Uterus (tissue), 4 donors: ENCODE measurements around the gene RNU5D-1. TPM values are rescaled to one million over a fixed set of nuclear protein-coding genes. Genes with fewer than 3 reads are reported as not detected.

Experiments used
- DNase-seq, 2 donors: peaks; one replicate each; pipeline ENCODE4 v3.0.0-alpha.2; 2019 to 2020
- H3K27ac ChIP-seq, 2 donors: fragments of 200-600 bp; sonication (generic); 1 replicate in 1 of 2; 2 replicates in 1 of 2; pipeline ENCODE4 v1.5.1; 2016 to 2018
- H3K27me3 ChIP-seq, 2 donors: fragments of 200-600 bp; sonication (generic); one replicate each; pipeline ENCODE4 v1.5.1; 2018 to 2019; ENCODE audit warnings: control low read depth in 1 of 2
- H3K36me3 ChIP-seq, 2 donors: fragments of 200-600 bp; sonication (generic); one replicate each; pipeline ENCODE4 v1.5.1; 2019; ENCODE audit warnings: control low read depth in 1 of 2
- H3K4me1 ChIP-seq, 2 donors: fragments of 200-600 bp; sonication (generic); one replicate each; pipeline ENCODE4 v1.5.1; 2018 to 2019; ENCODE audit warnings: control low read depth in 1 of 2
- H3K4me3 ChIP-seq, 2 donors: fragments of 200-600 bp; sonication (generic); 1 replicate in 1 of 2; 2 replicates in 1 of 2; pipeline ENCODE4 v1.5.1; 2018 to 2019; ENCODE audit warnings: mild to moderate bottlenecking in 1 of 2
- H3K9me3 ChIP-seq, 2 donors: fragments of 200-600 bp; sonication (generic); one replicate each; pipeline ENCODE4 v1.5.1; 2019; ENCODE audit warnings: control low read depth in 1 of 2
- POLR2A ChIP-seq, 2 donors: fragments of 450-650 bp; IDR thresholded peaks; one replicate each; pipeline ENCODE4 v1.6.1; 2016; ENCODE audit warnings: antibody characterized with exemption in 2 of 2, mild to moderate bottlenecking in 1 of 2, moderate library complexity in 1 of 2
- intact Hi-C: fragments of 100-400 bp; cut with DNase I; formaldehyde crosslinking; loops from one replicate; pipeline ENCODE4 v1.15.1; 2023; ENCODE audit warnings: low total_unique reads
- total RNA-seq, 4 donors: library from RNA; depleted of rRNA in 3 of 4; stranded (reverse); fragments of >200 nt in 3 of 4; gene quantifications; one replicate each; pipeline versions ENCODE4 v1.1.0 to v1.2.4, GENCODE V29; 2014 to 2023
- TF ChIP-seq, protein P1 (sequence below), 4 experiments: fragments of 200-600 bp in 2 of 4; fragments of 450-650 bp in 2 of 4; sonication (generic) in 2 of 4; IDR thresholded peaks; one replicate each; pipeline ENCODE4 v1.5.1; 2016 to 2019; ENCODE audit warnings: antibody characterized with exemption in 4 of 4, mild to moderate bottlenecking in 2 of 4, moderate library complexity in 1 of 4
- donor health status: DM: yes; HTN: yes; CAD: no.

Gene RNU5D-1
- total RNA-seq, 4 donors from 2014 or later, result not detected

DNA sequence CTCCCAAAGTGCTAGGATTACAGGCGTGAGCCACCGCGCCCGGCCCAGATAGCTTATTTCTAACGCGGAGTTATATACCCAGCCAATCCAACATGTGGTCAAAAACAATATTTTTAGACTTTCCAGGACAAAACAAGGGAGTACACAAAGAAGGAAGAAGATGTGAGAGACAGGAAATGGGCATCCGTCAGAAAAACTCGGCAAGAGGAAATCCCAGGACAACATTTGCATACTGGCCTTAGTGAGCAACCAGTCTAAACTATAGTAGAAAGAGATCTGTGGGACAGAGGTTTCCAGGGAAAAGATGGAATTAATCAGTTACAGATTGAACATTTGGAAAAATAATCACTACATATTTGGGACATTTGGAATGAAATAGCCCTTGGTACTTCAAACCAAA lies 45.1 kb downstream of the RNU5D-1 start:
- intact Hi-C loops, result no loop called here
- DNase-seq, result no peak
- Histone ChIP-seq H3K27ac (no peak overlapping the region), H3K36me3 (no peaks in the 10 kb centered on the region), H3K4me1 (no peaks in the 10 kb centered on the region), H3K4me3 (no peak overlapping the region), H3K9me3 (no peaks in the 10 kb centered on the region), H3K27me3 (no peaks in the 10 kb centered on the region)
- TF ChIP-seq, protein P1, sequence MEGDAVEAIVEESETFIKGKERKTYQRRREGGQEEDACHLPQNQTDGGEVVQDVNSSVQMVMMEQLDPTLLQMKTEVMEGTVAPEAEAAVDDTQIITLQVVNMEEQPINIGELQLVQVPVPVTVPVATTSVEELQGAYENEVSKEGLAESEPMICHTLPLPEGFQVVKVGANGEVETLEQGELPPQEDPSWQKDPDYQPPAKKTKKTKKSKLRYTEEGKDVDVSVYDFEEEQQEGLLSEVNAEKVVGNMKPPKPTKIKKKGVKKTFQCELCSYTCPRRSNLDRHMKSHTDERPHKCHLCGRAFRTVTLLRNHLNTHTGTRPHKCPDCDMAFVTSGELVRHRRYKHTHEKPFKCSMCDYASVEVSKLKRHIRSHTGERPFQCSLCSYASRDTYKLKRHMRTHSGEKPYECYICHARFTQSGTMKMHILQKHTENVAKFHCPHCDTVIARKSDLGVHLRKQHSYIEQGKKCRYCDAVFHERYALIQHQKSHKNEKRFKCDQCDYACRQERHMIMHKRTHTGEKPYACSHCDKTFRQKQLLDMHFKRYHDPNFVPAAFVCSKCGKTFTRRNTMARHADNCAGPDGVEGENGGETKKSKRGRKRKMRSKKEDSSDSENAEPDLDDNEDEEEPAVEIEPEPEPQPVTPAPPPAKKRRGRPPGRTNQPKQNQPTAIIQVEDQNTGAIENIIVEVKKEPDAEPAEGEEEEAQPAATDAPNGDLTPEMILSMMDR (IDR thresholded peaks at IDR 0.05), result no peak
- no peak for TF ChIP-seq POLR2A (IDR thresholded peaks at IDR 0.05)

DNA sequence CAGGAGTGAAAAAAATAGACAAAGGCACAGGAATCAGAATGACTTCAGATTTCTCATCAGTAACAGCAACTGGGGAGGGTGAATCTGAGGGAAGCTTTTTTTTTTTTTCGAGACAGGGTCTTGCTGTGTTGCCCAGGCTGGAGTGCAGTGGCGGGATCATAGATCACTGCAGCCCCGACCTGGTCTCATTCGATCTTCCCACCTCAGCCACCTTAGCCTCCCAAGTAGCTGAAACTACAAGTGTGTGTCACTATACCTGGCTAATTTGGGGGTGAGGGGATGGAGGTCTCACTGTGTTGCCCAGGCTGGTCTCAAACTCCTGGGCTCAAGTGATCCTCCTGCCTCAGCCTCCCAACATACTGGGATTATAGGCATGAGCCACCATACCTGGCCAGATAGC lies 45.8 kb downstream of the RNU5D-1 start:
- H3K36me3 ChIP-seq, result no peaks in the 10 kb centered on the region
- no peak overlapping the region for H3K27ac ChIP-seq
- no peaks in the 10 kb centered on the region for H3K9me3 ChIP-seq
- no peak for DNase-seq
- no peaks in the 10 kb centered on the region for H3K27me3 ChIP-seq
- no peak overlapping the region for H3K4me3 ChIP-seq
- H3K4me1 ChIP-seq, result no peaks in the 10 kb centered on the region
- intact Hi-C loops, result no loop called here
- TF ChIP-seq POLR2A (IDR thresholded peaks at IDR 0.05), result no peak
- TF ChIP-seq, protein P1 (IDR thresholded peaks at IDR 0.05), result no peak

DNA sequence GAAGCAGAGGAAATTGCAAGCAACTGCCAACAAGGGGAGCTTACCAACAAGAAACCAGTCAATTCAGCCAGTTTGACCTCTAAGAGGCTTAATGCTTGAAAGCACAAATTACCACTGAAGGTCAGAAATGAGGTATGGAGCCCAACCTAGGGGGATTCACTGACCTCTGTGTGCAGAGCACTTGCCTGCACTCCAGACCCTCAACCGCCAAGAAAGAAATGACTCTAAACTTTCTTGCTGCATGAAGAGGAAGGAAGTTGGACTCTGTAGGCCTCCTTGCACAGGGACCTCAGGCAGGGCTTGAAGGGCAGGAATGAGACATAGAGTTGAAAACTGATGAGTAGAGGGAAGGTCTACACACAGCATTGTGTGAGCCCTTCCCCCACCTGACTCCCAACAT lies 46.4 kb downstream of the RNU5D-1 start:
- no peaks in the 10 kb centered on the region for H3K36me3 ChIP-seq
- intact Hi-C loops, result no loop called here
- no peak for TF ChIP-seq POLR2A (IDR thresholded peaks at IDR 0.05)
- TF ChIP-seq, protein P1 (IDR thresholded peaks at IDR 0.05), result no peak

DNA sequence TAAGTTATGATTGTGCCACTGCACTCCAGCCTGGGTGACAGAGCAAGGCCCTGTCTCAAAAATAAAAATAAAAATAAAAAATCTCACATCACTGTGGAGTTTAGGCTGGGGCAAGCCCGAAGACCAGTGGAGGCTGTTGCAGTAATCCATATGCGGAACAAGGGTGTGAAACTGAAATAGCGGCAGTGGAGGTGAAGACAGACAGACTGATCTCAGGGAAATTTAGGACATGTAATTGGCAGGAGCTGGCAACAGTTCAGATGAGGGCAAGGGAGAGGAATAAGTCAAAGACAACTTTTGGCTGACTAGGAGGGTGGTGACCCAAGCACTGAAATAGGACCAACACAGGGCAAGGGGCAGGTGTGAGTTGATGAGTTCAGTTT lies 48.1 kb downstream of the RNU5D-1 start:
- DNase-seq, result no peak
- H3K27me3 ChIP-seq, result no peaks in the 10 kb centered on the region
- H3K36me3 ChIP-seq, result no peaks in the 10 kb centered on the region
- H3K4me3 ChIP-seq, result no peak overlapping the region
- H3K9me3 ChIP-seq, result no peaks in the 10 kb centered on the region
- H3K4me1 ChIP-seq, result no peaks in the 10 kb centered on the region
- intact Hi-C loops, result no loop called here
- no peak overlapping the region for H3K27ac ChIP-seq
- TF ChIP-seq, protein P1 (IDR thresholded peaks at IDR 0.05), result no peak
- TF ChIP-seq POLR2A (IDR thresholded peaks at IDR 0.05), result no peak

More for the DNA sequence above, 46.4 kb downstream of the RNU5D-1 start:
- Histone ChIP-seq H3K4me1 (no peaks in the 10 kb centered on the region), H3K4me3 (no peak overlapping the region), H3K27me3 (no peaks in the 10 kb centered on the region), H3K27ac (no peak overlapping the region), H3K9me3 (no peaks in the 10 kb centered on the region)
- DNase-seq, result no peak

DNA sequence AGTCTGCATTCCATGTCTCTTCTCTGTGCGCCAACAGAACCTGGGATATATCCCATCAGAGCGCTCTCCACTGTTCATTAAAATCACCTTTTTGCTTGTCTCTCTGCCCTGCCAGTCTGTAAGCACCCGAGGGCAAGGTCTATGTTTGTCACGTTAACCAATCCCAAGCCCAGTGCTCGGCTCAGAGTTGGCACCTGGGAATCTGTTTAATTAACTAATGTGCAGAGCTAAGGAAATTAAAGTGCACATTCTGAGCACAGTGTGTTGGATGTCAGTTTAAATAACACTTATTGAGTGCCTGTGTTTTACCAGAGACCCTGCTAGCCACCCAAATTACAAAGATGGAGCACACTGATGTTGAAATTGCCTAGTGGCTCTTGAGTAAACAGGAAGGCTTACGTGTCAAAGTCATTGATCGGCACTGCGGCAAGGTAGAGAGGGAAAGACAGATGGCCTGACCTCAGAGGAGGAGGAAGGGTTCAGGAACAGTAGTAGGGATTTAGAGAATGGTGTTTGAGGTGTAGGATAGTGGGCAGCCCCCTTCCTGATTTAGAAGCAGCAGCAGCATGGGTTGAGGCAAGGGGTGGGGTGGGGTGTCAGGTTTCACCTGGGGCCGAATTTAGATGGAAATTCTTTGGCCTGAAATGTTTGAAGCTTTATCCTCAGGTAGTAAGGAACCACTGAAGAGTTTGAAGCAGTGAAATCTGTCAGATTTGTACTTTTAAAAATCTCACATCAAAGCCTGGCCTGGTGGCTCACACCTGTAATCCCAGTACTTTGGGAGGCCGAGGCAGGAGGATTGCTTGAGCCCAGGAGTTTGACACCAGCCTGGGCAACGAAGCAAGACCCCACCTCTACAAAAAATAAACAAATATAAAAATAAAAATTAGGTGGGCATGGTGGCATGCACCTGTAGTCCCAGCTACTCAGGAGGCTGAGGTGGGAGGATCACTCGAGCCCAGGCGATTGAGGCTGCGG lies 48.8 kb downstream of the RNU5D-1 start:
- Histone ChIP-seq H3K9me3 (no peaks in the 10 kb centered on the region), H3K27ac (no peak overlapping the region), H3K36me3 (no peaks in the 10 kb centered on the region), H3K27me3 (no peaks in the 10 kb centered on the region), H3K4me1 (no peaks in the 10 kb centered on the region), H3K4me3 (no peak overlapping the region)
- no peak for DNase-seq
- TF ChIP-seq, protein P1 (IDR thresholded peaks at IDR 0.05), result no peak
- no peak for TF ChIP-seq POLR2A (IDR thresholded peaks at IDR 0.05)
- intact Hi-C loops, result no loop called here
